PC-9 (cell line): Measurements from ENCODE around the gene LSP1. TPM values are rescaled to one million over a fixed set of nuclear protein-coding genes. Genes with fewer than 3 reads are reported as not detected.

Source experiments
- BruUV-seq: library from RNA; stranded (reverse); fragments of 400-500 nt; replicated peaks from 2 replicates; lab custom pipeline; 2021; lab: Mats Ljungman, UMichigan
- CTCF ChIA-PET: fragments of 300-600 bp; sonication (Branson Sonifier 250); formaldehyde crosslinking; loops from one replicate; lab custom pipeline; 2022; ENCODE audit warnings: antibody characterized with exemption; lab: Charles Lee
- POLR2A ChIA-PET: fragments of 300-600 bp; sonication (Branson Sonifier 250); formaldehyde crosslinking; loops from one replicate; lab custom pipeline; 2022; ENCODE audit warnings: antibody characterized with exemption; ENCODE audit not compliant: unreplicated experiment; lab: Charles Lee
- DNase-seq, 2 experiments: peaks; one replicate each; pipeline versions ENCODE4 v3.0.0 to v3.0.0-alpha.2; 2015 to 2022; ENCODE audit warnings: mixed read lengths in 1 of 2
- H2AFZ ChIP-seq: fragments of 200-600 bp; sonication (generic); 2 replicates; pipeline ENCODE4 v1.8.1; 2017; ENCODE audit warnings: antibody characterized with exemption
- H3F3A ChIP-seq: fragments of 200-600 bp; sonication (generic); 2 replicates; pipeline ENCODE4 v1.8.1; 2017; ENCODE audit warnings: antibody characterized with exemption, mild to moderate bottlenecking, low read depth; ENCODE audit not compliant: insufficient read depth
- H3K27ac ChIP-seq: fragments of 200-600 bp; sonication (generic); 2 replicates; pipeline ENCODE4 v1.6.1; 2016; ENCODE audit warnings: mixed run types
- H3K27me3 ChIP-seq: fragments of 200-600 bp; sonication (generic); 2 replicates; pipeline ENCODE4 v1.6.1; 2016; ENCODE audit warnings: low read depth, mixed run types; ENCODE audit not compliant: insufficient read depth
- H3K36me3 ChIP-seq: fragments of 200-600 bp; sonication (generic); 2 replicates; pipeline ENCODE4 v1.6.1; 2016; ENCODE audit warnings: low read depth, mixed run types
- H3K4me1 ChIP-seq: fragments of 200-600 bp; sonication (generic); replicated peaks from 2 replicates; pipeline ENCODE4 v1.6.1; 2016; ENCODE audit warnings: mixed run types; ENCODE audit not compliant: insufficient read depth
- H3K4me2 ChIP-seq: fragments of 200-600 bp; sonication (generic); 2 replicates; pipeline ENCODE4 v1.6.1; 2017; ENCODE audit warnings: mixed run types
- H3K4me3 ChIP-seq: fragments of 200-600 bp; sonication (generic); 2 replicates; pipeline ENCODE4 v1.6.1; 2016; ENCODE audit warnings: mixed run types
- H3K79me2 ChIP-seq: fragments of 200-600 bp; sonication (generic); 2 replicates; pipeline ENCODE4 v1.6.1; 2017; ENCODE audit warnings: low read depth, mixed run types
- H3K9me2 ChIP-seq: fragments of 200-600 bp; sonication (generic); 2 replicates; pipeline ENCODE4 v1.8.1; 2017; ENCODE audit warnings: mild to moderate bottlenecking; ENCODE audit not compliant: insufficient read depth
- H3K9me3 ChIP-seq: fragments of 200-600 bp; sonication (generic); 2 replicates; pipeline ENCODE4 v1.8.1; 2016; ENCODE audit warnings: low read depth; ENCODE audit not compliant: insufficient read depth
- H4K20me1 ChIP-seq: fragments of 200-600 bp; sonication (generic); 2 replicates; pipeline ENCODE4 v1.8.1; 2017; ENCODE audit not compliant: insufficient read depth
- CTCF ChIP-seq: fragments of 200-600 bp; sonication (generic); conservative IDR thresholded peaks from 2 replicates; pipeline ENCODE4 v1.6.1; 2017; ENCODE audit warnings: mixed run types, antibody characterized with exemption, mild to moderate bottlenecking, moderate library complexity
- EZH2 ChIP-seq: fragments of 200-600 bp; sonication (generic); IDR thresholded peaks from 2 replicates; pipeline ENCODE4 v1.8.0; 2017; ENCODE audit warnings: antibody characterized with exemption, low read depth
- intact Hi-C: fragments of 100-400 bp; cut with micrococcal nuclease; formaldehyde crosslinking; loops from one replicate; pipeline ENCODE4 v1.10.0; 2022; ENCODE audit not compliant: unreplicated experiment
- total RNA-seq: library from RNA; stranded (reverse); gene quantifications from 2 replicates; pipeline ENCODE4 v1.2.3, GENCODE V29; 2021

Gene LSP1
- total RNA-seq, 1 experiment from 2014 or later = 2.6 TPM

- Histone ChIP-seq H3K79me2 (no peaks in the 10 kb centered on the region), H3F3A (no peaks in the 10 kb centered on the region), H3K9me2 (no peaks in the 10 kb centered on the region), H3K27ac (no peak overlapping the region), H3K4me2 (no peak overlapping the region), H3K36me3 (no peaks in the 10 kb centered on the region), H2AFZ (no peak overlapping the region), H3K4me1 (no peaks in the 10 kb centered on the region), H3K27me3 (peaks cover 54% of the 10 kb centered on the region), H4K20me1 (no peaks in the 10 kb centered on the region), H3K4me3 (no peak overlapping the region), H3K9me3 (no peaks in the 10 kb centered on the region)
- ChIA-PET POLR2A (no interaction called here), CTCF (no interaction called here)
- DNase-seq = no peak
- intact Hi-C loops = no loop called here
- TF ChIP-seq CTCF (no peak), EZH2 (no peak)
- BruUV-seq = no TSS peak
Observed at GRCh38 chr11:1887451-1888346, 34.8 kb downstream of the LSP1 start.

GRCh38 chr11:1888347-1888753 lies 35.5 kb downstream of the LSP1 start:
- Histone ChIP-seq H3K4me2 (no peak overlapping the region), H3K4me1 (no peaks in the 10 kb centered on the region), H3K79me2 (no peaks in the 10 kb centered on the region), H3K4me3 (no peak overlapping the region), H3K27ac (no peak overlapping the region), H3K9me2 (no peaks in the 10 kb centered on the region), H4K20me1 (no peaks in the 10 kb centered on the region), H3K9me3 (no peaks in the 10 kb centered on the region), H2AFZ (no peak overlapping the region), H3K27me3 (peaks cover 54% of the 10 kb centered on the region), H3K36me3 (no peaks in the 10 kb centered on the region), H3F3A (no peaks in the 10 kb centered on the region)
- CTCF ChIA-PET = no interaction called here
- no TSS peak for BruUV-seq
- TF ChIP-seq CTCF (no peak), EZH2 (no peak)
- DNase-seq = no peak
- POLR2A ChIA-PET = no interaction called here
- intact Hi-C loops = no loop called here

DNA sequence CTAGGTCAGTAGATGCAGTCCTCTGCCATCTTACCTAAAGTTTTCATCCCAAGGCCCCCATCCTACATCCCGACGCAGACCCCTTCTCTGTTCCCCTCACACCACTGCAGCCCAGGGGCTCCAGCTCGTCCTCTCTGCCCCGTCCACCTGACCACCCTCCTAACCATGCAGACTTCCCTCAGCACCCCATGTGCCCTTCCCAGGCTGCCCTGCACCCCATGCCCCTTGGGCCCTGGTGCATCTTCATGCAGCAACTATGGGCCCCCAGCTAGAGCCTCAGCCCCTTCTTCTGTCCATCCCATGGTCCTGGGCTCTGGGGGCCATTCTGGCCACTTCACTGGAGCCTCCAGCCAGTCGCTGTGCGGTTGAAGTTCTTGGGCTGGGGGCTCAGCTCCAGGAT lies 35.9 kb downstream of the LSP1 start:
- Histone ChIP-seq H3K36me3 (no peaks in the 10 kb centered on the region), H3K27me3 (peaks cover 54% of the 10 kb centered on the region), H3K4me3 (no peak overlapping the region), H3K27ac (no peak overlapping the region), H3K4me2 (no peak overlapping the region), H3K4me1 (no peaks in the 10 kb centered on the region), H4K20me1 (no peaks in the 10 kb centered on the region), H3K9me3 (no peaks in the 10 kb centered on the region), H2AFZ (no peak overlapping the region), H3K9me2 (no peaks in the 10 kb centered on the region), H3K79me2 (no peaks in the 10 kb centered on the region), H3F3A (no peaks in the 10 kb centered on the region)
- no peak for TF ChIP-seq EZH2
- TF ChIP-seq CTCF = no peak
- intact Hi-C loops = no loop called here
- ChIA-PET POLR2A (no interaction called here), CTCF (no interaction called here)
- DNase-seq = no peak
- no TSS peak for BruUV-seq
